H9 (cell line): ENCODE measurements around the gene OPN1MW. TPM values are rescaled to one million over a fixed set of nuclear protein-coding genes. Genes with fewer than 3 reads are reported as not detected.
"Not testable (repeated sequence)": the region's sequence is repeated elsewhere in the genome, so short reads cannot be mapped to it uniquely, and the experiment has no call there.

Experiments
- DNase-seq: peaks from one replicate; pipeline ENCODE4 v3.0.0-alpha.2; 2017
- H2AFZ ChIP-seq: one replicate; pipeline ENCODE4 v1.6.1; 2013; ENCODE audit warnings: mild to moderate bottlenecking, low read length, control low read depth, moderate library complexity
- H2AK5ac ChIP-seq: 2 replicates; pipeline ENCODE4 v1.6.1; 2013; ENCODE audit warnings: low read length, control low read depth, mixed read lengths; ENCODE audit not compliant: insufficient read length
- H2BK120ac ChIP-seq: one replicate; pipeline ENCODE4 v1.6.1; 2013; ENCODE audit warnings: low read depth, mild to moderate bottlenecking, low read length, control low read depth, inconsistent platforms; ENCODE audit not compliant: poor library complexity, severe bottlenecking
- H2BK12ac ChIP-seq: 2 replicates; pipeline ENCODE4 v1.6.1; 2013; ENCODE audit warnings: low read length, control low read depth, mixed read lengths, low read depth; ENCODE audit not compliant: insufficient read length
- H2BK15ac ChIP-seq: 2 replicates; pipeline ENCODE4 v1.6.1; 2013; ENCODE audit warnings: low read depth, low read length, control low read depth
- H2BK20ac ChIP-seq: one replicate; pipeline ENCODE4 v1.6.1; 2013; ENCODE audit warnings: low read depth, mild to moderate bottlenecking, low read length, control low read depth, inconsistent platforms; ENCODE audit not compliant: poor library complexity, severe bottlenecking
- H2BK5ac ChIP-seq: 2 replicates; pipeline ENCODE4 v1.6.1; 2013; ENCODE audit warnings: low read length, control low read depth, mixed read lengths; ENCODE audit not compliant: insufficient read length
- H3K14ac ChIP-seq: 2 replicates; pipeline ENCODE4 v1.6.1; 2013; ENCODE audit warnings: low read length, control low read depth; ENCODE audit not compliant: insufficient read depth
- H3K18ac ChIP-seq: 2 replicates; pipeline ENCODE4 v1.6.1; 2013; ENCODE audit warnings: low read depth, mild to moderate bottlenecking, mixed read lengths, low read length, control low read depth; ENCODE audit not compliant: insufficient read length
- H3K23ac ChIP-seq: 2 replicates; pipeline ENCODE4 v1.6.1; 2013; ENCODE audit warnings: low read length, control low read depth, mixed read lengths, low read depth; ENCODE audit not compliant: insufficient read length
- H3K23me2 ChIP-seq: 2 replicates; pipeline ENCODE4 v1.6.1; 2013; ENCODE audit warnings: low read depth, mild to moderate bottlenecking, mixed read lengths, low read length, control low read depth; ENCODE audit not compliant: insufficient read length, poor library complexity, severe bottlenecking
- H3K27ac ChIP-seq: 2 replicates; pipeline ENCODE4 v1.5.1; 2013; ENCODE audit warnings: low read length, control low read depth, mixed read lengths, low read depth; ENCODE audit not compliant: insufficient read length
- H3K27me3 ChIP-seq: 2 replicates; pipeline ENCODE4 v1.6.1; 2013; ENCODE audit warnings: low read length, control low read depth, inconsistent platforms; ENCODE audit not compliant: insufficient read depth
- H3K4ac ChIP-seq: 2 replicates; pipeline ENCODE4 v1.6.1; 2013; ENCODE audit warnings: low read depth, mild to moderate bottlenecking, control low read depth, inconsistent platforms, low read length, moderate library complexity
- H3K4me1 ChIP-seq: 2 replicates; pipeline ENCODE4 v1.6.1; 2013; ENCODE audit warnings: low read length, control low read depth, inconsistent platforms; ENCODE audit not compliant: insufficient read depth
- H3K4me2 ChIP-seq: 2 replicates; pipeline ENCODE4 v1.6.1; 2013; ENCODE audit warnings: low read length, control low read depth, mixed read lengths; ENCODE audit not compliant: insufficient read length, insufficient read depth
- H3K56ac ChIP-seq: 2 replicates; pipeline ENCODE4 v1.6.1; 2013; ENCODE audit warnings: low read depth, mild to moderate bottlenecking, mixed read lengths, low read length, control low read depth; ENCODE audit not compliant: insufficient read length
- H3K79me1 ChIP-seq: 2 replicates; pipeline ENCODE4 v1.6.1; 2013; ENCODE audit warnings: low read depth, mild to moderate bottlenecking, moderate library complexity, low read length, control low read depth, inconsistent platforms; ENCODE audit not compliant: insufficient read depth, poor library complexity, severe bottlenecking
- H3K79me2 ChIP-seq: 2 replicates; pipeline ENCODE4 v1.6.1; 2013; ENCODE audit warnings: low read length, control low read depth, inconsistent platforms; ENCODE audit not compliant: insufficient read depth
- H3K9ac ChIP-seq: 2 replicates; pipeline ENCODE4 v1.6.1; 2013; ENCODE audit warnings: low read length, control low read depth, mixed read lengths; ENCODE audit not compliant: insufficient read length; ENCODE audit errors: extremely low read depth
- H3K9me3 ChIP-seq: one replicate; pipeline ENCODE4 v1.6.1; 2013; ENCODE audit warnings: low read depth, low read length, inconsistent platforms; ENCODE audit not compliant: control insufficient read depth
- H3T11ph ChIP-seq: one replicate; pipeline ENCODE4 v1.6.1; 2013; ENCODE audit warnings: mild to moderate bottlenecking, low read length, control low read depth, inconsistent platforms
- H4K20me1 ChIP-seq: one replicate; pipeline ENCODE4 v1.6.1; 2013; ENCODE audit not compliant: control insufficient read depth, insufficient read length, insufficient read depth
- H4K5ac ChIP-seq: 2 replicates; pipeline ENCODE4 v1.6.1; 2013; ENCODE audit warnings: low read depth, mild to moderate bottlenecking, mixed read lengths, low read length, control low read depth; ENCODE audit not compliant: insufficient read length
- H4K8ac ChIP-seq: replicated peaks from 2 replicates; pipeline ENCODE4 v1.6.1; 2013; ENCODE audit warnings: low read length, control low read depth, mixed read lengths, low read depth; ENCODE audit not compliant: insufficient read length
- H4K91ac ChIP-seq: 2 replicates; pipeline ENCODE4 v1.6.1; 2013; ENCODE audit warnings: low read depth, mild to moderate bottlenecking, moderate library complexity, mixed read lengths, low read length, control low read depth; ENCODE audit not compliant: insufficient read length
- H3K27ac Mint-ChIP-seq, 3 experiments: 2 replicates in 2 of 3; 3 replicates in 1 of 3; pipeline ENCODE4 v1.8.0; 2020 to 2021; ENCODE audit warnings: mixed read lengths in 3 of 3, mild to moderate bottlenecking in 1 of 3, moderate library complexity in 1 of 3
- H3K27me3 Mint-ChIP-seq: 2 replicates; pipeline ENCODE4 v1.8.0; 2021; ENCODE audit warnings: low read depth, mild to moderate bottlenecking, moderate library complexity, mixed read lengths
- H3K36me3 Mint-ChIP-seq, 3 experiments: 2 replicates in 2 of 3; 3 replicates in 1 of 3; pipeline ENCODE4 v1.8.0; 2020 to 2021; ENCODE audit warnings: low read depth in 3 of 3, mixed read lengths in 3 of 3; ENCODE audit not compliant: insufficient read depth in 1 of 3
- H3K4me1 Mint-ChIP-seq, 2 experiments: 2 replicates each; pipeline ENCODE4 v1.8.0; 2020; ENCODE audit warnings: mixed read lengths in 2 of 2
- H3K4me3 Mint-ChIP-seq, 2 experiments: 2 replicates in 1 of 2; 3 replicates in 1 of 2; pipeline ENCODE4 v1.8.0; 2020 to 2021; ENCODE audit warnings: mild to moderate bottlenecking in 2 of 2, mixed read lengths in 2 of 2, moderate library complexity in 1 of 2
- H3K9me3 Mint-ChIP-seq, 2 experiments: 2 replicates in 1 of 2; 3 replicates in 1 of 2; pipeline ENCODE4 v1.8.0; 2020; ENCODE audit warnings: mild to moderate bottlenecking in 2 of 2, mixed read lengths in 2 of 2, moderate library complexity in 1 of 2
- WGBS: extraction: QIAGEN DNeasy Blood & Tissue Kit; methylation state at CpG from one replicate; pipeline ENCODE4 v1.1.7; 2013; ENCODE audit warnings: missing lambda C conversion rate, low lambda C conversion rate, mixed read lengths; ENCODE audit not compliant: insufficient read length; ENCODE audit errors: extremely low coverage; 5-methylcytosine and 5-hydroxymethylcytosine counted together
- total RNA-seq: library from RNA; stranded (reverse); gene quantifications from 2 replicates; pipeline ENCODE4 v1.2.1, GENCODE V29; 2021

The OPN1MW gene
- total RNA-seq, 1 experiment from 2014 or later, result not detected

DNA sequence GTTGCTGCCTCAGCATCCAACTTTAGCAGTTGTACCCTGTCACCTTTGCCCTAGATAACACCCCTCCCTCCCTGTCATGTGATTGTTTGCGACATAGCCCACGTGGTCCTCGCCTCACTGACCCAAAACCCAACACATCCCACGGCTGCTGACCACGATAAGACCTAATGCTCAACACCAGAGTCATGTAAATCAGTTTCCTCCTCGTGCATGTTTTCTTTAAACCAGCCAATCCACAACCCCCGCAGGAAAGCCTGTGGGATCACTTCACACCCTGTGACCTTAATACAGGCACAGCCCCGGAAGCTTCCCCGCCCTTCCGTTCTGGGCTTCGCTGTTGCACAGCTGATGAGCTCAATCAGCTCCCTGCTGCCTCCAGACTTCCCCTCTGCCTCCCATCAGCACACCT, 9.9 kb upstream of the OPN1MW start:
- not testable (repeated sequence) for H2BK20ac ChIP-seq, H4K8ac ChIP-seq, H4K5ac ChIP-seq, H3K4ac ChIP-seq, H2AK5ac ChIP-seq, H3K36me3 Mint-ChIP-seq, H3K14ac ChIP-seq, H3K27me3 Mint-ChIP-seq, H4K91ac ChIP-seq, H3K23me2 ChIP-seq, H3K79me1 ChIP-seq, H3K4me1 ChIP-seq, H2BK5ac ChIP-seq, H3K9ac ChIP-seq, H3K23ac ChIP-seq, H3K27ac ChIP-seq, DNase-seq, H3K79me2 ChIP-seq, H4K20me1 ChIP-seq, H3K27ac Mint-ChIP-seq, H3K9me3 Mint-ChIP-seq, H2BK120ac ChIP-seq, H3K9me3 ChIP-seq, H3K27me3 ChIP-seq, H3K4me3 Mint-ChIP-seq, H3K56ac ChIP-seq, H3K4me2 ChIP-seq, H2BK15ac ChIP-seq, H3K4me1 Mint-ChIP-seq, H2AFZ ChIP-seq, H3T11ph ChIP-seq, H3K18ac ChIP-seq, H2BK12ac ChIP-seq
- no CpG with 5 or more reads among the region's 11 CpGs for WGBS

DNA sequence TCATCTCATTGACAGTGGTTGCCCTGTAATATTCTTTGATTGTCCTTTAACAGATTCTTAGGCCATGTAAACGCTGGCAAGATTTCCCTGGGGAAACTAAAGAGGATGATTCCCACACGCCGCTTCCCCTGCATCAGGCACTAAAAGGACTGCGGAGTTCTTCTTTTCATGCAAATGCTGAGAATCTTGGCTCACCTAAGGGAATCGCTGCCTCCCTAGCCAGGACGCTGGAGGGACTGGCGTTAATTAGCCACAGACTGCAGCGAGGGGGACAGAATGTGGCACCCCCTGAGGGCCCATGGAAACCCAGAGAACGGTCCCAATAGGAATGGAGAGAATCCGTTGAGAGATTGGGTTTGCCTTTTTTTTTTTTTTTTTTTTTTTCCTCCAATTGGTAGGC, 8.0 kb upstream of the OPN1MW start:
- not testable (repeated sequence) for H3K9me3 ChIP-seq, H3K27ac ChIP-seq, H3K36me3 Mint-ChIP-seq, H3K4me3 Mint-ChIP-seq, H3K4me1 ChIP-seq, H3K27me3 Mint-ChIP-seq, H2AFZ ChIP-seq, H4K8ac ChIP-seq, H3K9me3 Mint-ChIP-seq, H3K79me1 ChIP-seq, H2AK5ac ChIP-seq, H4K91ac ChIP-seq, H2BK120ac ChIP-seq, H2BK12ac ChIP-seq, H3T11ph ChIP-seq, H2BK5ac ChIP-seq, H3K23ac ChIP-seq, H3K4me1 Mint-ChIP-seq, H2BK20ac ChIP-seq, H3K79me2 ChIP-seq, H3K4me2 ChIP-seq, H3K9ac ChIP-seq, H3K56ac ChIP-seq, H3K27ac Mint-ChIP-seq, H3K23me2 ChIP-seq, H2BK15ac ChIP-seq, H3K18ac ChIP-seq, H4K5ac ChIP-seq, H4K20me1 ChIP-seq, H3K27me3 ChIP-seq, DNase-seq, H3K4ac ChIP-seq, H3K14ac ChIP-seq
- no CpG with 5 or more reads among the region's 10 CpGs for WGBS
